ENCODE data around the gene PRLR.

Gene PRLR

GRCh38 chr5:35135239-35135700 lies 95.0 kb downstream of the PRLR start:
- H4K20me1 ChIP-seq (ENCODE audit: control insufficient read depth, insufficient read depth, low read depth, low read length): no peaks in the 10 kb centered on the region
- H3K4me3 ChIP-seq (ENCODE audit: low read length): no peak overlapping the region
- no peak overlapping the region for H3K27ac ChIP-seq (ENCODE audit: low read depth, low read length)
- no peaks in the 10 kb centered on the region for H3K4me1 ChIP-seq (ENCODE audit: control insufficient read depth, low read length)
- no peaks in the 10 kb centered on the region for H3K9me2 ChIP-seq (replicated peaks; ENCODE audit: control insufficient read depth, low read length)
- H3K36me3 ChIP-seq (ENCODE audit: control insufficient read depth, low read length): no peaks in the 10 kb centered on the region
- TF ChIP-seq, protein P1, sequence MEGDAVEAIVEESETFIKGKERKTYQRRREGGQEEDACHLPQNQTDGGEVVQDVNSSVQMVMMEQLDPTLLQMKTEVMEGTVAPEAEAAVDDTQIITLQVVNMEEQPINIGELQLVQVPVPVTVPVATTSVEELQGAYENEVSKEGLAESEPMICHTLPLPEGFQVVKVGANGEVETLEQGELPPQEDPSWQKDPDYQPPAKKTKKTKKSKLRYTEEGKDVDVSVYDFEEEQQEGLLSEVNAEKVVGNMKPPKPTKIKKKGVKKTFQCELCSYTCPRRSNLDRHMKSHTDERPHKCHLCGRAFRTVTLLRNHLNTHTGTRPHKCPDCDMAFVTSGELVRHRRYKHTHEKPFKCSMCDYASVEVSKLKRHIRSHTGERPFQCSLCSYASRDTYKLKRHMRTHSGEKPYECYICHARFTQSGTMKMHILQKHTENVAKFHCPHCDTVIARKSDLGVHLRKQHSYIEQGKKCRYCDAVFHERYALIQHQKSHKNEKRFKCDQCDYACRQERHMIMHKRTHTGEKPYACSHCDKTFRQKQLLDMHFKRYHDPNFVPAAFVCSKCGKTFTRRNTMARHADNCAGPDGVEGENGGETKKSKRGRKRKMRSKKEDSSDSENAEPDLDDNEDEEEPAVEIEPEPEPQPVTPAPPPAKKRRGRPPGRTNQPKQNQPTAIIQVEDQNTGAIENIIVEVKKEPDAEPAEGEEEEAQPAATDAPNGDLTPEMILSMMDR (IDR thresholded peaks at IDR 0.05; ENCODE audit: low read depth, low read length, poor library complexity, severe bottlenecking): no peak
- TF ChIP-seq EZH2phosphoT487 (IDR thresholded peaks at IDR 0.05; ENCODE audit: borderline replicate concordance, low read length): no peak
- H3K4me2 ChIP-seq (ENCODE audit: low read length): no peak overlapping the region
- no peaks in the 10 kb centered on the region for H3K9me3 ChIP-seq (ENCODE audit: control insufficient read depth, insufficient read depth, low read length)
- no peaks in the 10 kb centered on the region for H3K79me2 ChIP-seq (ENCODE audit: control insufficient read depth, low read length)
- no peaks in the 10 kb centered on the region for H3F3A ChIP-seq (ENCODE audit: control insufficient read depth, insufficient read depth)
- no peaks in the 10 kb centered on the region for H3K27me3 ChIP-seq (ENCODE audit: control insufficient read depth, low read length)

- H3F3A ChIP-seq (ENCODE audit: control insufficient read depth, insufficient read depth): no peaks in the 10 kb centered on the region
- H3K79me2 ChIP-seq (ENCODE audit: control insufficient read depth, low read length): no peaks in the 10 kb centered on the region
- no peak overlapping the region for H3K27ac ChIP-seq (ENCODE audit: low read depth, low read length)
- no peak overlapping the region for H3K4me3 ChIP-seq (ENCODE audit: low read length)
- H3K36me3 ChIP-seq (ENCODE audit: control insufficient read depth, low read length): no peaks in the 10 kb centered on the region
- H3K27me3 ChIP-seq (ENCODE audit: control insufficient read depth, low read length): no peaks in the 10 kb centered on the region
- TF ChIP-seq, protein P1 (IDR thresholded peaks at IDR 0.05; ENCODE audit: low read depth, low read length, poor library complexity, severe bottlenecking): no peak
- no peak for TF ChIP-seq EZH2phosphoT487 (IDR thresholded peaks at IDR 0.05; ENCODE audit: borderline replicate concordance, low read length)
- no peak overlapping the region for H3K4me2 ChIP-seq (ENCODE audit: low read length)
- no peaks in the 10 kb centered on the region for H3K9me2 ChIP-seq (replicated peaks; ENCODE audit: control insufficient read depth, low read length)
- H3K4me1 ChIP-seq (ENCODE audit: control insufficient read depth, low read length): no peaks in the 10 kb centered on the region
- H3K9me3 ChIP-seq (ENCODE audit: control insufficient read depth, insufficient read depth, low read length): no peaks in the 10 kb centered on the region
- H4K20me1 ChIP-seq (ENCODE audit: control insufficient read depth, insufficient read depth, low read depth, low read length): no peaks in the 10 kb centered on the region
These were observed 95.8 kb downstream of the PRLR start for GRCh38 chr5:35134278-35135030.

DNA sequence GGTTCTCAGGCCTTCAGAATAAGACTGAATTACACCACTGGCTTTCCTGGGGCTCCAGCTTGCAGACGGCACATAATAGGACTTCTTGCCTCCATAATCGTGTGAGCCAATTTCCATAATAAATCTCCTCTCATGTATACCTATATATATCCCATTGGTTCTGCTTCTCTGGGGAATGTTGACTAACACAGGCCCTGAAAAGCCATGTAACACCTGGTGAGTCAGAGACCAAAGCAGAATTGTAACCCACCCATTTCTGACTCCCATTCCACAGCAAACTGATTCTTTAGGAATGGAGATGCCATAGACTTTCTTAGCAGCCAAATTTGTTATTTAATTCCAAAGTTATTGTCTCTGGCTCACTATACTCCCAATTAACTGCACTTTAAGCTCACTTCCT lies 97.1 kb downstream of the PRLR start:
- Histone ChIP-seq H3F3A (ENCODE audit: control insufficient read depth, insufficient read depth) (no peaks in the 10 kb centered on the region), H3K9me2 (replicated peaks; ENCODE audit: control insufficient read depth, low read length) (no peaks in the 10 kb centered on the region), H3K79me2 (ENCODE audit: control insufficient read depth, low read length) (no peaks in the 10 kb centered on the region), H3K36me3 (ENCODE audit: control insufficient read depth, low read length) (no peaks in the 10 kb centered on the region), H3K4me1 (ENCODE audit: control insufficient read depth, low read length) (no peaks in the 10 kb centered on the region), H3K27ac (ENCODE audit: low read depth, low read length) (no peak overlapping the region), H3K27me3 (ENCODE audit: control insufficient read depth, low read length) (no peaks in the 10 kb centered on the region), H3K9me3 (ENCODE audit: control insufficient read depth, insufficient read depth, low read length) (no peaks in the 10 kb centered on the region), H4K20me1 (ENCODE audit: control insufficient read depth, insufficient read depth, low read depth, low read length) (no peaks in the 10 kb centered on the region), H3K4me3 (ENCODE audit: low read length) (no peak overlapping the region), H3K4me2 (ENCODE audit: low read length) (no peak overlapping the region)
- TF ChIP-seq EZH2phosphoT487 (IDR thresholded peaks at IDR 0.05; ENCODE audit: borderline replicate concordance, low read length): no peak
- TF ChIP-seq, protein P1 (IDR thresholded peaks at IDR 0.05; ENCODE audit: low read depth, low read length, poor library complexity, severe bottlenecking): no peak

All from DOHH2 (cell line).